ENCODE data around the gene BAZ2B.

GRCh38 chr2:159608723-159609308 is 7.5 kb downstream of the BAZ2B start:
- TF ChIP-seq POLR2A (IDR thresholded peaks at IDR 0.05) (no peak), POLR2AphosphoS5 (IDR thresholded peaks at IDR 0.05) (no peak)
